B cell (primary cell): ENCODE measurements around the gene INAFM2.

ENCODE experiments used
- EZH2 ChIP-seq: IDR thresholded peaks from 2 replicates; pipeline ENCODE4 v1.6.1; 2012; ENCODE audit warnings: borderline replicate concordance, low read depth, mild to moderate bottlenecking, moderate library complexity, low read length; ENCODE audit not compliant: insufficient read depth, poor library complexity, severe bottlenecking
- TF ChIP-seq, protein P1 (sequence below): fragments of 200-600 bp; IDR thresholded peaks from one replicate; pipeline ENCODE4 v1.8.0; 2022; ENCODE audit warnings: antibody characterized with exemption, mild to moderate bottlenecking

DNA sequence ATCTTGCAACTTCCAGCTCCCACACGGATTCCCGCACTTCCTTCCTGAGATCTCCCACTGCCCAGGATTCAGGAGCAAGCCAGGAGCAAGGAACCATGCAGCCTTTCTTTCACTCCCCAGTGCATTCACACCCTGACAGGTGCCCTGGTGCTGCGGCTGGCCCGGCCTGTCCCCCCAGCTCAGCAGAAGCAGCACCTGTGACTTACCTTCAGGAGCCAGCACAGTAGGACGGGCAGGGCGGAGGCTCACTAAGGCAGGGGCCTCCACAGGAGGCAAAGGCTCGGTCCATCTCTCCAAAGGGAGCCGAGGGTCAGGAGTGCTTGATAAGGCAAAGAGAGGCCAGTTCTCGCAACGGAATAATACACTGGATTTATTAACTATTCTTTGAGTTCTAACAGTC is 45.5 kb upstream of the INAFM2 start:
- TF ChIP-seq, protein P1, sequence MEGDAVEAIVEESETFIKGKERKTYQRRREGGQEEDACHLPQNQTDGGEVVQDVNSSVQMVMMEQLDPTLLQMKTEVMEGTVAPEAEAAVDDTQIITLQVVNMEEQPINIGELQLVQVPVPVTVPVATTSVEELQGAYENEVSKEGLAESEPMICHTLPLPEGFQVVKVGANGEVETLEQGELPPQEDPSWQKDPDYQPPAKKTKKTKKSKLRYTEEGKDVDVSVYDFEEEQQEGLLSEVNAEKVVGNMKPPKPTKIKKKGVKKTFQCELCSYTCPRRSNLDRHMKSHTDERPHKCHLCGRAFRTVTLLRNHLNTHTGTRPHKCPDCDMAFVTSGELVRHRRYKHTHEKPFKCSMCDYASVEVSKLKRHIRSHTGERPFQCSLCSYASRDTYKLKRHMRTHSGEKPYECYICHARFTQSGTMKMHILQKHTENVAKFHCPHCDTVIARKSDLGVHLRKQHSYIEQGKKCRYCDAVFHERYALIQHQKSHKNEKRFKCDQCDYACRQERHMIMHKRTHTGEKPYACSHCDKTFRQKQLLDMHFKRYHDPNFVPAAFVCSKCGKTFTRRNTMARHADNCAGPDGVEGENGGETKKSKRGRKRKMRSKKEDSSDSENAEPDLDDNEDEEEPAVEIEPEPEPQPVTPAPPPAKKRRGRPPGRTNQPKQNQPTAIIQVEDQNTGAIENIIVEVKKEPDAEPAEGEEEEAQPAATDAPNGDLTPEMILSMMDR, result no peak
- no peak for TF ChIP-seq EZH2
